GM21723 (cell line): ENCODE results near the gene ASB5.
"Not testable (repeated sequence)": the region's sequence is repeated elsewhere in the genome, so short reads cannot be mapped to it uniquely, and the experiment has no call there.

Experiments used
- ATAC-seq: cut with Tn5 transposase; IDR thresholded peaks from one replicate; pipeline ENCODE4 v1.9.1; 2021; ENCODE audit warnings: mild to moderate bottlenecking, moderate library complexity; ENCODE audit not compliant: unreplicated experiment

Gene ASB5

DNA sequence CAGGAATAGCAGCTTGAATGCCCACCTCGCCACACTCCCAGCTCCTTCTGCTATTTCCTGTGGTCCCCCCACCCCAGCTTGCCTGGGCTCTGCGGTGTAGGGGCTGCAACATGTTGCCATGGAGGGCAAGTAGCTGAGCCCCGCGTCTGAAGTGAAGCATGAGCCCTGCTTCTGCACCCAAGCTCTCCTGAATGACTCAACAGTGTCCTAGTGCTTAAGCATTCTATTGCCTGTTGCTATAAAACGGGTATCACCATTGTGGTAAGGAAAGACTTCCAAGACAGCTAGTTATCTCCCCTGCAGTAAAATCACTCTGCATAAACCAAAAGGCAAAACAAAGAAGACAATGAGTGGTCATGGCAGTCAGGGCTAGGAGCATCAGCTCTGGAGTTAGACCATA is 42.3 kb downstream of the ASB5 start:
- no peak for ATAC-seq

DNA sequence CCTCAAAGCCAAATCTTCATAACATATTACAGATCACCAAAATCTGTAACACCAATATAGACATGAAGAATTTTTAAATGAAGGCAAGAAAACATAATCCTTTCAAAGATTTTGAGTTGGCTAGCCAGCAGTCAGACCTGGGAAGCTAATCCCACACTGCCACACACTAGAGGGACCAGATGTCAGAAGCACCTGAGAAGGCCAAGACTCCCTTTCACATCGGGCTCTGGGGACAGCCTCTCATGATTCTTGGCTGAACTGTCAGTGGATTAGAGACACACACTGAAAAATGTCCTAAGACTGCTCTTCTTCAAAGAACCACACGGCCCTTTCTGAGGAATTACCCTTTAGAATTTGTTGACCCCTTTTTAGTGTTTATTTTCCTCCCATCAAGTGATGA is 45.5 kb downstream of the ASB5 start:
- no peak for ATAC-seq

DNA sequence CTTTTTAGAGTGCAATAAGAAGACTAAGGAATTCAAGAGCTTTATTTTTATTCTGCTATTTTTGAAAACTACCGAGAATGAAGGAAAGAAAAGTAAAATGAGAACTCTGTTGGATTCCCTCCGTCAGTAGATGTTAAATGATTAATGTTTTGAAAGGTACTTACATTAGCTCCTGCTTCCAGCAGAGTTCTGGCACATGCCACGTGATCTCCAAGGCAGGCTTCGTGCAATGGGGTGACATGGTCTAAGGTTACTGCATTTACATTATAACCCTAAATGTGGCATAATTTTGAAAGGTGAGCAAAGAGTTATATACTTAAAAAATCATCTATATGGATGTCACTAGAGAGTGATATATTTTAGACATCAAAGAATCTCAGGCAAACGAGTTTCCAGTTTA is 46.9 kb downstream of the ASB5 start:
- ATAC-seq = no peak

DNA sequence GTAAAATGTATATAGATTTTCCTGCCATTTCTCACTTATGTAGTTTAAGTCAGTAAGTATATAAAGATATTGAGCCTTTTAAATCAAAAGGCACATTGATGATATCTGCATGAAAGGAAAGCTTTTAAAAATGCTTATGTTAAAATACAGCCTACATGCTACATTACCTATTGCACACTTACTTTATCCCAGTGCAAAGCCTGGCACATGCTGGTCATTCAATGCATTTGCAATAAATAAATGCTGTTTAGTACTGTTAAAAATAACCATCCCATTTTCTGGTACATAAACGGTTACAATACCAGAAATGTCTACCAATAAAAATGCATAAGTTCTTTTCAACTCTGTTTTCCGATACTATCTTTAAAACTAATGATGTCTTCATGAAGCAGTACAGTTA is 51.5 kb downstream of the ASB5 start:
- peak; percentile 55 for ATAC-seq

DNA sequence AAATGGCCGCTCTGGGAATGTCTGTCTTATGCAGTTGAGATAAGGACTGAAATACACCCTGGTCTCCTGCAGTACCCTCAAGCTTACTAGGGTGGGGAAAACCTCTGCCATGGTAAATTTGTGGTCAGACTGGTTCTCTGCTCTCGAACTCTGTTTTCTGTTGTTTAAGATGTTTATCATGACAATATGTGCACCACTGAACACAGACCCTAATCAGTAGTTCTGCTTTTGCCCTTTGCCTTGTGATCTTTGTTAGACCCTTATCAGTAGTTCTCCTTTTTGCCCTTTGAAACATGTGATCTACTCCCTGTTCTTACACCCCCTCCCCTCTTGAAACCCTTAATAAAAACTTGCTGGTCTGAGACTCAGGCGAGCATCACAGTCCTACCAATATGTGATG is 56.7 kb downstream of the ASB5 start:
- not testable (repeated sequence) for ATAC-seq

DNA sequence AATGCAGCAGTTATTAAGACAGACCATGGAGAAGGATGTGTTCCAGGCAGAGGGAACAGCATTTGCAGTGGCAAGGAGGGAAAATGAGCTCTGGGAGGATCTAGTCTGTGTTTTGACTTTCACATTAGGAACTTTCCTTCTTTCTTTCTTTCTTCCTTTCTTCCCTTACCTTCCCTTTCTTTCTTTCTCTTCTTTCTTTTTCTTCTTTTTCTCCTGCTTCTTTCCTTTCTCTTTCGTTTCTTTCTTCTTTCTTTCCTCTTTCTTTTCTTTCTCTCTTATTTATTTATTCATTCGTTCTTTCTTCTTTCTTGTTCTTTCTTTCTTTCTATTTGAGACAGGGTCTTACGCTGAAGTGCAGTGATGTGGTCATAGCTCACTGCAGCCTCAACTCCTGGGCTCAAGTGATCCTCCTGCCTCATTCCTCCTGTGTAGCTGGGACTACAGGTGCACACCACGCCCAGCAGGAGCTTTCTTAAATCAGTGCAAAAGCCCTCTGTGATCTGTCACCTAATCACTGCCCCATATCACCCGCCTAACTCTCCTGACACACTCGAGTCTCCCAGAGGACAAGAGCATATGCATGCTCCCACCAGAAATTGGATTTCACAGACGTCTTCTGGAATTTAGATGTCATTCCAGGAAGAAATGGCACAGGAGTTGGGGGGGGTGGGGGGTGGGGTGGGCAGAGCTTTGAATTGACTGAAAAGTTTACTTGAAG is 58.3 kb downstream of the ASB5 start:
- no peak for ATAC-seq

DNA sequence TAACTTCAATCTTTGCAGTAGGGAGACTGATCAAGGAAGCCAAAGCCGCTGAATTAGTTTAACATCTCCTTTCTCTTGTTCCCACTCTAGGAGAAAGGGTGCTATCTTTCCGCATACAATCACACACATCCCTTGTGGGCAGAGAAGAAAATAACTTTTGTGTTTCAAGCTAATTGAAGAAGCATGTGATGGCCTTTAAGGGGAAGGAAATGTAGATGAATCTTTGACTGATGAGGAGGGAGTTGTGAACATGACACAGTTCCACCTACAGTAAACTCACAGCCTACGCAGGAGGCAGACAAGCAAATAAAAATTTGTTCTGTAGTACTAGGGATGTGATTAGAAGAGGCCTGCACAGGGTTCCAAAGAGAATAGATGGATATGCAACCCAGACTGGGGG is 58.9 kb downstream of the ASB5 start:
- no peak for ATAC-seq

DNA sequence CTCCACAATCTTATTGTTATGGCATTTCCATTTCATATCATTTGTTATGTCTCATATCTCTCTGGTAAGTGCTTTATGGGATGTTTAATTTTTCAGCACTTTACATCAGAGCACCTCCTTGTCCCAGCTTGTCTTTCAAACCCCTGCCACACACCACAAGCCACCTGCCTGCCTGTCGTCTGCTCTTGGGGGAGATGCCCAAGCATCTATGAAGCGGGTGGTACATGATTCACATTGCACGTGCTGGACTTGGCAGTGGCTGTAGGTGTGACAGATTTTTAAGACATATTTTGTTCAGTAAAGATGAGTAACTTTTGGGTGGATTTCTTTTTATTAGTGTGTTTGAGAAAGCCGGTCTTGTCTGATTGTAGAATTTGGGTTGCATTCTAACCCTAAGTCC is 59.5 kb downstream of the ASB5 start:
- no peak for ATAC-seq

DNA sequence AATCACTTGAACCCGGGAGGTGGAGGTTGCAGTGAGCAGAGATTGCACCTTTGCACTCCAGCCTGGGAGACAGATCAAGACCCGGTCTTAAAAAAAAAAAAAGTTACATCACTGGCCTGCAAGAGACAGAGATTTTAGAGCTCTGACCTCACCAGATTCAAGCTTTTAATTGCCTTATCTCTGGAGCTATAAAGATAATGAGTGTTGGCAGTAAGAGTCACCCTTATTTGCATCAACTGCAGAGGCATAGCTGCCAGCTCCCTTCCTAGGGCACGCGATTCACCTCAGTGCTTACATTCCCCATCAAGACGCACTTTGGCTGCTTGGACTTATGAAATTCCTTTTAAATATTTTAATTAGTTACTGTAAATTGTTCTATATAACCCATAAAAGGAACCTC is 61.2 kb downstream of the ASB5 start:
- no peak for ATAC-seq

DNA sequence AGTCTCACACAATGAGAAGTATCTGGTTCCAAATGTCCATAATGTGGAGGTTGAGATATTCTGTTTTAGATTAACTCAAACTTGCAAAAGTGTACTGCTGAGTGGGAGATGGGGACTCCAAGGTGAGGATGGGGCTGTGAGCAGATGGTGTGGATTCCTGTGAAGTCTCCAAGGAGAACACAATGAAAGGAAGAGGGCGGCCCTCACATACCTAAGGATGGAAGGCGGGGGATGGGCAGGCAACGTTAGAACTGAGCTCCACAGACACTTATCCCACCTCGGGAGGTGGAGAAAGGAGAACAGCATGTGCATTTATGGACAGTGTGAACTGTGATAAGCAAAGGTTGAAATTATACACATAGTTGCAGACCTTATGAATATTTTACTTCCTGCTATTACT is 63.7 kb downstream of the ASB5 start:
- ATAC-seq = no peak

DNA sequence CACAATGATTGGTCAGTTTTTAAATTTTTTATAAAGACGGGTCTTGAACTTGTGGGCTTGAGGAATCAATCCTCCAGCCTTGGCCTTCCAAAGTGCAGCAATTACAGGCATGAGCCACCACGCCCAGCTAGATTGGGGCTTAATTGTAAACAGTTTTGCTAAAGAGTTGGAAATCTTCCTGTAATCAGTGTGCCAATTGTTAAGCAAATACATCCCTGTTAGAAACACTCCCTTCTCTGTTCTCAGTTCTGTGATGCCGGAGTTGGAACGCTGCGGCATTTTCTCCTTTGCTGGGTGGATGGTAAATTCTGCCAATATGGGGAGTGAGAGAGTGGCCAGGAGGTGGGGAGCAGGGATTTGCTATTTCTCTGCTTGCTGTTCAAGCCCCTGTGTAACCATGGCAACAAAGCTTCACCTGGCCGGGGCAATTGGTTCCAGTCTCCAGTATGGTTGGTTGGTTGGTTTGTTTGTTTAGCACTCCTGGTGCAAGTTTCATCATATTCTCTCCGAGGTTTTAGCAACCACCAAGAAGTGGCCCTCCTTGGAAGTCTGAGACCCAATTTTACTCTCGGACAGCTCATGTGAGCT is 70.6 kb downstream of the ASB5 start:
- ATAC-seq = no peak

DNA sequence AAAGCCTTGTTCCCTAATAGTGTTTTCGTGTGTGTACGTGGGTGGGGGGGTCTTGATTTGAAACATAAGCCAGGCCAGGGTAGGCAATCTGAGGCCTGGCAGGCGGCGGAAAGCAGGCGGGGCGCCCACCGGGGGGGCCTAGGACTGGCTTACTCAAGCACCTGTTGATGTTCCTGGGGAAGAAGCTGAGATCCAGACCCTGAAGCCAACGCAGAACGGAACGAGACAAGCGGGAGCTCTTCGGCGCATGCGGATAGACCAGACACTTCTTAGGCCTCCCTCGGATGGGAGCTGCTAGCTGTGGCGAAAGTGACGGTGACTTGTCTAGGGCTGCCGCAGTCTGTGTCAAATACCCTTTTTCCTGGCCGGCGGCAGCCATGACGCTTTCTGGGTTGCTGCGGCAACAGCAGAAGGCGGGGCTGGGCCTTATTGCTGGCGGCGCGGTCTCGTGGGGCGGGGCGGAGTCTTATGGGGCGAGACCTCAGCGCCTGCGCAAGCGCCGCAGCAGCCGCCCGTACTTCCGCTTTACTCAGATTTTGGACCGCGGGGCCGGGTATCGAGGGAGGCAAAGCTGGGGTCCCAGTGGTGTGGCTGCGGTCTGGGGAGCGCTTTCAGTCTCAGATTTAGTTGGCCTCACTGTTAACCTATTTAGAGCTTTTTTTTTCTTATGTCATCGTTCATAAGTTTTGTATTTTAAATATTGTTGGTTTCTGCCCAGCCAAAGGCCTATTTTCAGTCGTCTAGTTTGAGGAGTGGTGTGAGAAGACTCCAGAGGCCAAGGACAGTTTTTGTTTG is 73.6 kb downstream of the ASB5 start, which contains the start of gene SPATA4:
Gene SPATA4 (minus strand): TSS at position 402 of the 795 bp plus-strand sequence. CDS start 23 bp downstream, at position 379.
- ATAC-seq = peak; percentile 99

DNA sequence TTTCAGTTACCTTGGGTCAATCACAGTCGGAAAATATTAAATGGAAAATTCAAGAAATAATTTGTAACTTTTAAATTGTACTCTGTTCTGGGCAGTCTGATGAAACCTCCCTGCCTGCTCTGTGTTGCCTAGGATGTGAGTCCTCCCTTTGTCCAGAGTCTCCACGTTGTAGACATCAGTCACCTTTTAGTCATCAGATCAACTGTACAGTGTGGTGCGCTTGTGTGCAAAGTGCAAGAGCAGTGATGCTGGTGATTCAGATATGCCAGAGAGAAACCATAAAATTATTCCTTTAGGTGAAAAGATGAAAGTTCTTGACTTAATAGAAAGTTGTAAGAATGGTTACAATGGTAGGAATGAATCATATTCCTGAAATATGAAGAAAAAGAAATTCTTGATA is 75.1 kb downstream of the ASB5 start:
- ATAC-seq = no peak

DNA sequence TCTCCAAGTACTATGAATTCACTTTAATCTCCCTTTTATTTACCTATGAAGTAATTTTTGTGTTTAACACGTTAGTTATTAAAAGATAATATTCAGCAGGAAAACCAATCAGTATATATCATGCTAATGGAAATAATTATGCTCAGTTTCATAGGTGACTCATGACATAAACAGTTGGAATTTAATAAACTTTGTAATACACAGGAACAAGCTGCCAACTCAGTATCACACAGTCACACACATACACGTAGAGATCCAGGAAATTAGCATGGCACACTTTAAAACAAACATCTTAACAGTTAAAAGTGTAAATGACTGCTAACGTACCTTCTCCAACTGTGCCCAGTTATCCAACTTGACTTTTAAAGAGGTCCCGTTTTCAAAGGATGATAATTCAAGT is 75.9 kb downstream of the ASB5 start:
- ATAC-seq = no peak

DNA sequence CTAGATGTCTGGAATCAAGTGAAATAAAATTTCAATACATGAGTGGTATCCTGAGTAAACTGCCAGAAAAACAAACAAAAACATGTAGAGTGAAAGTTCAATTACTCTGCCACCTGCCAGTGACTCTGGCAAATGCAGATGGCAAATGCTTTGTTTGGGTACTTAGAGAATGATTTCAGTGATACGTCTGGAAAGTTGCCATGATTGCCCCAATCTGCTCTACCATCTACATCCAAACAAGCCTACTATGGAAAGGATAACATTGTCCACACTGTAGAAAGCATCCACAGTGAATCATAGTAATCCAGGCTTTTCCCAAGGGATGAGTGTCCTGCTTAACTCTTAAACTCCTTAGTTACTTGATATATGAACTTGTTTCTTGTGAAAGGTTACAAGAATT is 77.0 kb downstream of the ASB5 start:
- ATAC-seq = no peak

DNA sequence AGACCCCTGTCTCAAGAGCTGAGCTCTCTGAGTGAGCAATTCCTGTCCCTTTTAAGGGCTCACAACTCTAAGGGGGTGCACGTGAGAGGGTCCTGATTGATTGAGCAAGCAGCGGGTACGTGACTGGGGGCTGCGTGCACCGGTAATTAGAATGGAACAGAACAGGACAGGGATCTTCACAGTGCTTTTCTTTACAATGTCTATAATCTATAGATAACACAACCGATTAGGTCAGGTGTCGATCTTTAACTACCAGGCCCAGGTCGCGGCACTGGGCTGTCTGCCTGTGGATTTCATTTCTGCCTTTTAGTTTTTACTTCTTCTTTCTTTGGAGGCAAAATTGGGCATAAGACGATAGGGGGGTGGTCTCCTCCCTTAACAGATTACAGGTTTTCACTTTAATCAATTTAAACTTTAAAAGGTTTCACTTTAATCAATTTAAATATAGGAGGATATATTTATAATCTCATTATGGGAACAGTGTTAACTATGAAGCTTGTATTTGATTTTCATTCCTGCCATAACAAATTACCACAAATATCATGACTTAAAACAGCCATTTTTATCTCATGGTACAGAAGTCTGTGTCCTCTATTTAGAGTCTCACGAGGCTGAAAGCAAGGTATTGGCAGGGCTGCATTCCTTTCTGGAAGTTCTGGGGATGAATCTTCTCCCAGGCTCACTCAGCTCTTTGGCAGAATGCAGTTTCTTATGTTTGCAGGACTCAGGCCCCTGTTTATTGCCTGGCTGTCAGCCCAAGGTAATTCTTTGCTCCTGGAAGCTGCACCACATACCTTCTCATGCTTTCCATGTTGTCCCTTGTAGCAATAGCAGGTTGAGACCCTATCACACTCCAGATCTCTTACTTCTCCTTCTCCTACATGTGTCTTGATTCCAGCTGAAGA is 78.9 kb downstream of the ASB5 start:
- no peak for ATAC-seq

DNA sequence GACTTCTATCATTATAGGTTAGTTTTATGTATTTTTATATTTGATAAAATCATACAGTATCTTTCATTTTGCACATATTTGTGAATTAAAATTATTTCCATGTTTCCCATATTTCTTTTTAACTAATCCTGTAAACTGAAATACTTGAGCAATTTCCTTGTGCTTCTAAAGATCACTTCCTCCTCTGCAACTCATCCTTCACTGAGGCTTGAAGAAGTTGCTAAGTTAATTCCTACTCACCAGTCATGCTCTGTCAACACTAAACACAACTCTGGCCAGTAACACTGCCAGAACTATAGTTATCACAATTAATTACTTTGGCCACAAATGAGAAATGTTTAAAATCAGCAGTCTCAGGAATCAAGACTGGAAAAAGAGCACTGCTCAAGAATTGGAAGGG is 80.4 kb downstream of the ASB5 start:
- no peak for ATAC-seq

DNA sequence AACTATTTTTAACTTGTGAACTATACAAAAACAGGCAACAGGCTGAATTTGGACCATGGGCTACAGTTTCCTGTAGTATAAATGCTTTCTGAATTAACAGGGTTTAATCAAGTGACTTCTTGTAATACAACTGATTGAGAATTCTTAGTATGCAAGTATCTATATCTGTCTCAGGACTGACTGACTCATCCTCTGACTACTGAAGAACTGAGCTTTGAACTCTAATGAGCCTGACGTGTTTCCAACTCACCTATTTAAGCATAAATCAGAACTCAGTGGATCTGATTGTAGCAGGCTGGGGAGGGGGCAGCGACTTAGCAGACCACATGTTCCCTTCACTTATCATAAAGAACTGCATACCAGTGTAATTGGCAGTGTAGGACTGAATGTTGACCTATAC is 81.4 kb downstream of the ASB5 start:
- no peak for ATAC-seq

DNA sequence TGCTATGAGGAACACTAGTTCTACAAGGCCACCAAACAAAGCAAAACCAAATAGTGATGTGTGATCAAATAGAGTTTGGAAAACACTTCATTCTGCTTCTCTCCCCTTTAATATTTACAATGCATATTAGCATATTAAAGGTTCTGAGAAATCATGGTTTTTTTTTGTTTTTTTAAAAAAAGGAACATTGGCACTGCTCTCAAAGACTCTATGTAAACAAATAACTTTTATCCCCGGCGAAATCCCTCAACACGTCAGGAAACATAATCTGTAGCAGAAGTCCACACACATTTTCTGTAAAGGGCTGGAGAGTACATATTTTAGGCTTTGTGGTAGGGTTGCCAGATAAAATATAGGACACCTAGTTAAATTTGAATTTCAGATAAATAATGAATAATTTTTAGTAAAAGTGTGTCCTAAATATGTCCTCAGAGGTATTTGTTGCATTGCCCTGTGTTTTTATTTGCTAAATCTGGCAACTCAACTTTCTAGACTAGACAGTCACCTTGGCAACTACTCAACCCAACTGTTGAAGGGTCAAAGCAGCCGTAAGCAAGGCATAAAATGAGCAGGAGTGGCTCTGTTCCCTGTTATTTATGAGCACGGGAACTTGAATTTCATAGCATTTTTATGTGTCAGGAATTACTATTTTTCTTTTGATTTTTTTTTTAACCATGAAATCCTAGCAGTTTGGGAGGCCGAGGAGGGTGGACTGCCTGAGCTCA is 82.2 kb downstream of the ASB5 start:
- no peak for ATAC-seq

DNA sequence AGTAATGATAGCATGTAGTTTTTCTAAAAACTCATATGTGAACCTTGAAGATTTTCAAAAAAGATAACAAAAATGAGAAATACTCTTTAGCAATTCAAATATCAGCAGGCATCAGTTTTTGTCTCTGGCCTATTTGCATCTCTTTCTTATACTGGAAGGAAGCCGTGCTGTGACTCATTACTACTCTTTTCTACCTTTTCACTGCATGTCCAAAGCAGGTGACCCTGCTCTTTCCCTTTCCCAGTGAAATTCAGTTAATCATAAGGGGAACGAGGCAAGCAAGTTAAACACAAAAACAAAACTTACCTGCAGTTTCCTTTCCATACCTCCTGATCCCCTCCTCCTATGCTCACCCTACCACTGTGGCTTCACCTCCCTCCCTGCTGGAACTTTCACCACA is 83.0 kb downstream of the ASB5 start:
- ATAC-seq = peak; percentile 63
